ENCODE results near the gene DVL3.

The DVL3 gene

DNA sequence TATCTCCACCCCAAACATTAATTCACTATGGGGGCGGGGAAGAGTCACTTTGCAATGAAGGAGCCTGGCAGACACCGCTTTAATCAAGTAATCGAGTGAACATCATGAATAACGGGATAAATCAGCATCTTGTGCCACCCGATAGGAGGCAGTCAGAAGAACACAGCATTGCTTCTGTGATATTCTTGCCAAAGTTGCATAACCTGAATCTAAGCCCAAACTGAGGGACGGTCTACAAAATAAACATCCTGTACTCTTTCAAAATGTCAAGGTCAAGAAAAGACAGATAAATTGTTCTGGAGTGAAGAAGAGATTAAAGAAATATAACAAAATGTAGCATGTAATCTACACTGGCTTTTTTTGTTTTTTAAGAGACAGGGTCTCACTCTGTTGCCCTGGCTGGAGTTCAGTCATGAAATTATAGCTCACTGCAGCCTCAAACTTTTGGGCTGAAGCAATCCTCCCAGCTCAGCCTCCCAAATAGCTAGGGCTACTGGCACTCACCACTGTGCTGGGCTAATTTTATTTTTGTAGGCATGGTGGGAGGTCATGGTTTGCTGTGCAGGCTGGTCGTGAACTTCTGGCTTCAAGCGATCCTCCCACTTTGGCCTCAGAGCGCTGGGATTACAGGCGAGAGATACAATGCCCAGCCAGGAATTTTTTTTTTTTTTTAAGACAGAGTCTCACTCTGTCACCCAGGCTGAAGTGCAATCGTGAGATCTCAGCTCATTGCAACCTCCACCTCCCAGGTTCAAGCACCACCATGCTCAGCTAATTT, 54.2 kb downstream of the DVL3 start:
- TF ChIP-seq, protein P1, sequence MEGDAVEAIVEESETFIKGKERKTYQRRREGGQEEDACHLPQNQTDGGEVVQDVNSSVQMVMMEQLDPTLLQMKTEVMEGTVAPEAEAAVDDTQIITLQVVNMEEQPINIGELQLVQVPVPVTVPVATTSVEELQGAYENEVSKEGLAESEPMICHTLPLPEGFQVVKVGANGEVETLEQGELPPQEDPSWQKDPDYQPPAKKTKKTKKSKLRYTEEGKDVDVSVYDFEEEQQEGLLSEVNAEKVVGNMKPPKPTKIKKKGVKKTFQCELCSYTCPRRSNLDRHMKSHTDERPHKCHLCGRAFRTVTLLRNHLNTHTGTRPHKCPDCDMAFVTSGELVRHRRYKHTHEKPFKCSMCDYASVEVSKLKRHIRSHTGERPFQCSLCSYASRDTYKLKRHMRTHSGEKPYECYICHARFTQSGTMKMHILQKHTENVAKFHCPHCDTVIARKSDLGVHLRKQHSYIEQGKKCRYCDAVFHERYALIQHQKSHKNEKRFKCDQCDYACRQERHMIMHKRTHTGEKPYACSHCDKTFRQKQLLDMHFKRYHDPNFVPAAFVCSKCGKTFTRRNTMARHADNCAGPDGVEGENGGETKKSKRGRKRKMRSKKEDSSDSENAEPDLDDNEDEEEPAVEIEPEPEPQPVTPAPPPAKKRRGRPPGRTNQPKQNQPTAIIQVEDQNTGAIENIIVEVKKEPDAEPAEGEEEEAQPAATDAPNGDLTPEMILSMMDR (IDR thresholded peaks at IDR 0.05; ENCODE audit: insufficient read depth, low read length, poor library complexity, severe bottlenecking), result no peak
- no peak overlapping the region for H3K4me3 ChIP-seq (replicated peaks; ENCODE audit: low read depth, low read length)

DNA sequence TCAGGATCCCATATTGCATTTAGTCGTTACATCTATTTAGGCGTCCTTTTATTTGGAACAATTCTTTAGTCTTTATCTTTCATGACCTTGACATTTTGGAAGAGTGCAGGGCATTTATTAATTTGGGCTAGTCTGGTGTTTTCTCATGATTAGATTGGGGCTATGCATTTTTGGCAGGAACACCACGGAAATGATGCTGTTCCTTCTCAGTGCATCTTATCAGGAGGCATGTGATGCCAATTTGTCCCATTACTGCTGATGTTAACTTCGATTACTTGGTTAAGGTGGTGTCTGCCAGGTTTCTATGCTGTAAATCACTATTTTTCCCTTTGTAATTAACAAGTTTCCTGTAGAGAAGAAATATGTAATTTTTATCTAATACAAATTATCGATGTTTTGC, 56.1 kb downstream of the DVL3 start:
- TF ChIP-seq, protein P1 (IDR thresholded peaks at IDR 0.05; ENCODE audit: insufficient read depth, low read length, poor library complexity, severe bottlenecking), result no peak
- Histone ChIP-seq H3K27me3 (replicated peaks; ENCODE audit: control insufficient read depth, insufficient read depth, low read length) (no peaks in the 10 kb centered on the region), H3K4me3 (replicated peaks; ENCODE audit: low read depth, low read length) (no peak overlapping the region), H3K36me3 (ENCODE audit: control insufficient read depth, insufficient read depth, low read length) (no peaks in the 10 kb centered on the region)
- DNase-seq (ENCODE audit: extremely low read depth, insufficient read length), result no peak

More for the DNA sequence above, 54.2 kb downstream of the DVL3 start:
- Histone ChIP-seq H3K27me3 (replicated peaks; ENCODE audit: control insufficient read depth, insufficient read depth, low read length) (no peaks in the 10 kb centered on the region), H3K36me3 (ENCODE audit: control insufficient read depth, insufficient read depth, low read length) (no peaks in the 10 kb centered on the region)
- no peak for DNase-seq (ENCODE audit: extremely low read depth, insufficient read length)

DNA sequence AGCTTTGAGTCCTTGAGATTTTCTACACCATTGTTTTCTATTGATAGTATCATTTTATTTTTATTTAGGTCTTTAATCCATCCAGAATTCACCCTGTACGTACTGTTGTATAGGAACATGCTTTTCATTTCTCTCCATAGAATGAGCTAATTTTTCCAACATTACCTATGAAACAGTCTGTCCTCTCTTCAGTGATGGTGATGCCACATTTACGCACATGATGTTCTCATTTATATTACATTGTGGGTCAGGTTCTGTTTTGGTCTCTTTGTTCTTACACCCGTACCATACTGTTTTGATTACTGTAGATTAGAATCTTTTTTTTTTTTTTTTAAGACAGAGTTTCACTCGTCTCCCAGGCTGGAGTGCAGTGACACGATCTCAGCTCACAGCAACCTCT, 56.5 kb downstream of the DVL3 start:
- H3K4me3 ChIP-seq (replicated peaks; ENCODE audit: low read depth, low read length), result no peak overlapping the region
- TF ChIP-seq, protein P1 (IDR thresholded peaks at IDR 0.05; ENCODE audit: insufficient read depth, low read length, poor library complexity, severe bottlenecking), result no peak
- DNase-seq (ENCODE audit: extremely low read depth, insufficient read length), result no peak
- H3K27me3 ChIP-seq (replicated peaks; ENCODE audit: control insufficient read depth, insufficient read depth, low read length), result no peaks in the 10 kb centered on the region
- H3K36me3 ChIP-seq (ENCODE audit: control insufficient read depth, insufficient read depth, low read length), result no peaks in the 10 kb centered on the region

DNA sequence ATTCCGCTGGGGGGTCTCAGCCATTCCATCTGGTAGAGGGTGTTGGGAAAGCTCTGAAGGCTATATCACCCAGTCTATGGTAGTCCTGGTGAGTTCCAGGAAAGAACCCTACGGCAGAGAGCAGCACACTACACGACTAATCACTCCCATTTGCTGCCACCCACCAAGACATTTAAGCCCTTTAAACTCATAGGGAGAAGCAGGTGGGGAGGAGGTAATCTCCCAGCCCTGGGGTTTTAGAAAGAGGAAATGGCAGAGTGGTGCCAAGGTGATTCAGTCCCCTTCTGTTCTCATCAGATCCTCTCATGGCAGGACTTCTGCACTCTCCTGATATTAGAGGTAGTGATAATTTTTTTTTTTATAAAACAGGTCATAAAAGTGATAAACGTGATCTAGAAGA, 63.6 kb downstream of the DVL3 start:
- no peaks in the 10 kb centered on the region for H3K27me3 ChIP-seq (replicated peaks; ENCODE audit: control insufficient read depth, insufficient read depth, low read length)
- TF ChIP-seq, protein P1 (IDR thresholded peaks at IDR 0.05; ENCODE audit: insufficient read depth, low read length, poor library complexity, severe bottlenecking), result no peak
- no peak overlapping the region for H3K4me3 ChIP-seq (replicated peaks; ENCODE audit: low read depth, low read length)
- no peaks in the 10 kb centered on the region for H3K36me3 ChIP-seq (ENCODE audit: control insufficient read depth, insufficient read depth, low read length)
- DNase-seq (ENCODE audit: extremely low read depth, insufficient read length), result no peak

DNA sequence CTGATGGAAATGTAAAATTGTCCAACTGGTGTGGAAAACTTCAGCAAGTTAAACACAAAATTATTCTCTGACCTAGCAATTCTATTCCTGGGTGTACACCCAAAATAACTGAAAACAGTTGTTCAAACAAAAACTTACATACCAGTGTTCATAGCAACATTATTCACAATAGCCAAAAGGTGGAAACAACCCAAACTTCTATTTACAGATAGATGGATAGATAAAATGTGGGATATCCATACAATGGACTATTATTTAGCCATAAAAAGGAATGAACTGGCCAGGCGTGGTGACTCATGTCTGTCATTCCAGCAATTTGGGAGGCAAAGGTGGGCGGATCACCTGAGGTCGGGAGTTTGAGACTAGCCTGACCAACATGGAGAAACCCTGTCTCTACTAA, 67.3 kb downstream of the DVL3 start:
- no peak overlapping the region for H3K4me3 ChIP-seq (replicated peaks; ENCODE audit: low read depth, low read length)
- H3K27me3 ChIP-seq (replicated peaks; ENCODE audit: control insufficient read depth, insufficient read depth, low read length), result no peaks in the 10 kb centered on the region
- TF ChIP-seq, protein P1 (IDR thresholded peaks at IDR 0.05; ENCODE audit: insufficient read depth, low read length, poor library complexity, severe bottlenecking), result no peak
- H3K36me3 ChIP-seq (ENCODE audit: control insufficient read depth, insufficient read depth, low read length), result no peaks in the 10 kb centered on the region
- DNase-seq (ENCODE audit: extremely low read depth, insufficient read length), result no peak
